ENCODE data around the gene IFT57.

The IFT57 gene

GRCh38 chr3:108114423-108115065 is 107.7 kb downstream of the IFT57 start:
- Histone ChIP-seq H3K36me3 (ENCODE audit: control insufficient read depth, insufficient read depth, low read length) (no peaks in the 10 kb centered on the region), H3K4me3 (ENCODE audit: low read length) (no peak overlapping the region), H3K4me1 (ENCODE audit: control insufficient read depth, insufficient read depth, low read length) (no peaks in the 10 kb centered on the region), H3K9ac (ENCODE audit: low read length) (no peak overlapping the region), H3K27ac (ENCODE audit: low read depth, low read length) (no peak overlapping the region), H3K27me3 (ENCODE audit: control insufficient read depth, insufficient read depth, low read length) (no peaks in the 10 kb centered on the region)

- Histone ChIP-seq H3K36me3 (ENCODE audit: control insufficient read depth, insufficient read depth, low read length) (no peaks in the 10 kb centered on the region), H3K9ac (ENCODE audit: low read length) (no peak overlapping the region), H3K4me3 (ENCODE audit: low read length) (no peak overlapping the region), H3K27ac (ENCODE audit: low read depth, low read length) (no peak overlapping the region), H3K4me1 (ENCODE audit: control insufficient read depth, insufficient read depth, low read length) (no peaks in the 10 kb centered on the region), H3K27me3 (ENCODE audit: control insufficient read depth, insufficient read depth, low read length) (no peaks in the 10 kb centered on the region)
Measured at GRCh38 chr3:108113975-108114374, 108.2 kb downstream of the IFT57 start.

- H3K9ac ChIP-seq (ENCODE audit: low read length), result no peak overlapping the region
- no peak overlapping the region for H3K4me3 ChIP-seq (ENCODE audit: low read length)
- no peaks in the 10 kb centered on the region for H3K4me1 ChIP-seq (ENCODE audit: control insufficient read depth, insufficient read depth, low read length)
- no peaks in the 10 kb centered on the region for H3K27me3 ChIP-seq (ENCODE audit: control insufficient read depth, insufficient read depth, low read length)
- H3K27ac ChIP-seq (ENCODE audit: low read depth, low read length), result no peak overlapping the region
- no peaks in the 10 kb centered on the region for H3K36me3 ChIP-seq (ENCODE audit: control insufficient read depth, insufficient read depth, low read length)
Measured at GRCh38 chr3:108110934-108111333, 111.3 kb downstream of the IFT57 start.

Data from rectal smooth muscle tissue (tissue), 1 donor.